Liver (tissue), 2 donors: ENCODE measurements around the gene TUBA4B.

Source experiments
- YY1 ChIP-seq: IDR thresholded peaks from 2 replicates; pipeline ENCODE4 v1.6.1; 2016; ENCODE audit warnings: antibody characterized with exemption, mild to moderate bottlenecking
- TF ChIP-seq, protein P1 (sequence below): fragments of 150-350 bp; IDR thresholded peaks from 2 replicates; pipeline ENCODE4 v1.5.1; 2017; ENCODE audit warnings: improper control_type of control experiment, low read depth, low read length; ENCODE audit not compliant: missing input control
- TF ChIP-seq, protein P2 (sequence below): IDR thresholded peaks from 2 replicates; pipeline ENCODE4 v1.6.1; 2016; ENCODE audit warnings: antibody characterized with exemption, mild to moderate bottlenecking
- donor health status: healthy.

DNA sequence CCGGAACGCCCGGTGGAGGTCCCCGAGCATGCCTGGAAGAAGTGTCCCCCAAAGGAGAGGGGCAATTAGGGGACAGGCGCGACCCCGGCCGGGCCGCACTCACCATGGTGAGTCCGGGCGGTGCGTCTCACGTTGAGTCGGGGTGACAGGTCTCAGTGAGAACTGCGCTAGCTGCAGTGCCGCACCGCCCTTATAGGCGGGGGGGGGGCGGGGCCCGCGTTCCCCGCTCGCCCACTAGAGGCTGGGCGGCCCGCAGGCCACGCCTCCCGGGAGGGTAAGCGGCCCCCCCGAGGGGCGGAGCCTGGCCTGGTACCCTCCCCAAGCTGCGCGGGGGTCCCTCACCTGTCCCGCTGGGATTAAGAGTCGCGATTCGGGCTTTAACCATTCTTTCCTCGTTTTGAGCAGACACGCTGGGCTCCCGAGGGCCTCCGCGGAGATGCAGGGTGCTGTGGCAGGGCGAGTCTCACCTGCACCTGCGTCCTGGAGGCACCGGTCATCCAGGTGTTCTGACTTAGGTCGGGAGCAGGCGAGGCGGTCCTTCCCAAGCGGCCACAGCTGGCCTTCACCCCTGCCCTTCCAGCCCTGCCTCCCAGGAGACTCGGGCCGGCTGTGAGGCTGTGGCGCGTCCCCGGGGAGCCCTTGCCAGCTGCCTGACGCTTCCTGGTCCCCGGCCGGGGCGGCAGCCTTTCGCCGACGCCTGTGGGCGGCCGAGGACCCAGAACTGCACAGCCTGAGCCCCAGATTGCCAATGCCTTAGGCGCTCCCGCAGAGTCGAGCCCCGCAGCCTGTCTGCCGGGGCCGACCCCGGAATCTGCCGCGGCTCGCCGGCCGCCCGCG is 928 bp downstream of the TUBA4B start, which contains the start of gene TUBA4A:
- TF ChIP-seq, protein P1, sequence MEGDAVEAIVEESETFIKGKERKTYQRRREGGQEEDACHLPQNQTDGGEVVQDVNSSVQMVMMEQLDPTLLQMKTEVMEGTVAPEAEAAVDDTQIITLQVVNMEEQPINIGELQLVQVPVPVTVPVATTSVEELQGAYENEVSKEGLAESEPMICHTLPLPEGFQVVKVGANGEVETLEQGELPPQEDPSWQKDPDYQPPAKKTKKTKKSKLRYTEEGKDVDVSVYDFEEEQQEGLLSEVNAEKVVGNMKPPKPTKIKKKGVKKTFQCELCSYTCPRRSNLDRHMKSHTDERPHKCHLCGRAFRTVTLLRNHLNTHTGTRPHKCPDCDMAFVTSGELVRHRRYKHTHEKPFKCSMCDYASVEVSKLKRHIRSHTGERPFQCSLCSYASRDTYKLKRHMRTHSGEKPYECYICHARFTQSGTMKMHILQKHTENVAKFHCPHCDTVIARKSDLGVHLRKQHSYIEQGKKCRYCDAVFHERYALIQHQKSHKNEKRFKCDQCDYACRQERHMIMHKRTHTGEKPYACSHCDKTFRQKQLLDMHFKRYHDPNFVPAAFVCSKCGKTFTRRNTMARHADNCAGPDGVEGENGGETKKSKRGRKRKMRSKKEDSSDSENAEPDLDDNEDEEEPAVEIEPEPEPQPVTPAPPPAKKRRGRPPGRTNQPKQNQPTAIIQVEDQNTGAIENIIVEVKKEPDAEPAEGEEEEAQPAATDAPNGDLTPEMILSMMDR, result peak; percentile 8
- TF ChIP-seq, protein P2, sequence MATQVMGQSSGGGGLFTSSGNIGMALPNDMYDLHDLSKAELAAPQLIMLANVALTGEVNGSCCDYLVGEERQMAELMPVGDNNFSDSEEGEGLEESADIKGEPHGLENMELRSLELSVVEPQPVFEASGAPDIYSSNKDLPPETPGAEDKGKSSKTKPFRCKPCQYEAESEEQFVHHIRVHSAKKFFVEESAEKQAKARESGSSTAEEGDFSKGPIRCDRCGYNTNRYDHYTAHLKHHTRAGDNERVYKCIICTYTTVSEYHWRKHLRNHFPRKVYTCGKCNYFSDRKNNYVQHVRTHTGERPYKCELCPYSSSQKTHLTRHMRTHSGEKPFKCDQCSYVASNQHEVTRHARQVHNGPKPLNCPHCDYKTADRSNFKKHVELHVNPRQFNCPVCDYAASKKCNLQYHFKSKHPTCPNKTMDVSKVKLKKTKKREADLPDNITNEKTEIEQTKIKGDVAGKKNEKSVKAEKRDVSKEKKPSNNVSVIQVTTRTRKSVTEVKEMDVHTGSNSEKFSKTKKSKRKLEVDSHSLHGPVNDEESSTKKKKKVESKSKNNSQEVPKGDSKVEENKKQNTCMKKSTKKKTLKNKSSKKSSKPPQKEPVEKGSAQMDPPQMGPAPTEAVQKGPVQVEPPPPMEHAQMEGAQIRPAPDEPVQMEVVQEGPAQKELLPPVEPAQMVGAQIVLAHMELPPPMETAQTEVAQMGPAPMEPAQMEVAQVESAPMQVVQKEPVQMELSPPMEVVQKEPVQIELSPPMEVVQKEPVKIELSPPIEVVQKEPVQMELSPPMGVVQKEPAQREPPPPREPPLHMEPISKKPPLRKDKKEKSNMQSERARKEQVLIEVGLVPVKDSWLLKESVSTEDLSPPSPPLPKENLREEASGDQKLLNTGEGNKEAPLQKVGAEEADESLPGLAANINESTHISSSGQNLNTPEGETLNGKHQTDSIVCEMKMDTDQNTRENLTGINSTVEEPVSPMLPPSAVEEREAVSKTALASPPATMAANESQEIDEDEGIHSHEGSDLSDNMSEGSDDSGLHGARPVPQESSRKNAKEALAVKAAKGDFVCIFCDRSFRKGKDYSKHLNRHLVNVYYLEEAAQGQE, result peak; percentile 93
- TF ChIP-seq YY1, result peak; percentile 54
